IPS-15b (cell line): ENCODE measurements around the gene AURKAIP1.
A peak's percentile ranks its signal among the peaks of the same experiment; 100 is the strongest.

ENCODE experiments used
- H3K27me3 ChIP-seq: one replicate; pipeline ENCODE4 v1.6.1; 2013; ENCODE audit warnings: low read length; ENCODE audit not compliant: control insufficient read depth, insufficient read depth
- H3K36me3 ChIP-seq: one replicate; pipeline ENCODE4 v1.6.1; 2013; ENCODE audit warnings: low read length; ENCODE audit not compliant: control insufficient read depth, insufficient read depth
- H3K4me1 ChIP-seq: one replicate; pipeline ENCODE4 v1.6.1; 2013; ENCODE audit warnings: mild to moderate bottlenecking, low read length; ENCODE audit not compliant: control insufficient read depth, insufficient read depth
- H3K4me3 ChIP-seq: one replicate; pipeline ENCODE4 v1.5.1; 2013; ENCODE audit warnings: low read depth, low read length
- H3K9ac ChIP-seq: one replicate; pipeline ENCODE4 v1.6.1; 2013; ENCODE audit warnings: low read depth, mild to moderate bottlenecking, low read length
- H3K9me3 ChIP-seq: one replicate; pipeline ENCODE4 v1.6.1; 2013; ENCODE audit warnings: mild to moderate bottlenecking, low read length; ENCODE audit not compliant: control insufficient read depth, insufficient read depth

The AURKAIP1 gene

DNA sequence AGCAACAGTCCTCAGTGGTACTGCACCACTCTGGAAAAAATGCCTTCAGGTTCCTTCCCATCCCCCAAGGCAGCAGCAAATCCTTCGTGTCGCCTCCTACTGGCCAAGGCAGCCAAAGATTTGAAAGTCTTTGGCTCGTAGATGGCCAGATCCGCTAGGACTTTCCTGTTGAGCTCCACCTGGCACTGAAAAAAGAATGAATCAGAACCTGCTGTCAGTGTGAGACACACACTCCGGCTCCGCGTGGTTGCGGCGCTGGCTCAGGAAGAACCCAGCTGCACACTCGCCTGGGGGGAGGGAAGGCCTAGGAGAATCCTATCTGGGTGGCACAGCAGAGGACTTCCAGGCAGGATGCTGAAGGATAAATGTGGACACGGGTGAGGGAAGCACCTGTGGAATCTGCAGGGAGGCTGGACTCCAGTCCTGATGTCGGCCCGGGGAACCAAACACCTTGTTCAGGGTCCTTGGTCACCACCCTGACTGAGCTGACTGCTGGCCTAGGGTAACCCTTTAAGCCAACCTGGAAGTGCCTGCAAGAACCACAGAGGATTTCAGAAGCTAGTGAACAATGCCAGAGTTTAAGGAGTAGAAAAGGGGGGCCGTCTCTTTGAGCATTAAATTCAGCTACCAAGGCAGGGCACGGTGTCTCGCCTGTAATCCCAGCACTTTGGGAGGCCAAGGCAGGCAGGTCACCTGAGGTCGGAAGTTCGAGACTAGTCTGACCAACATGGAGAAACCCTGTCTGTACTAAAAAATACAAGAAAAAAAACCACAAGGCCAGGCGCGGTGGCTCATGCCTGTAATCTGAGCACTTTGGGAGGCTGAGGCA, 27.3 kb upstream of the AURKAIP1 start:
- H3K9ac ChIP-seq: no peak overlapping the region

DNA sequence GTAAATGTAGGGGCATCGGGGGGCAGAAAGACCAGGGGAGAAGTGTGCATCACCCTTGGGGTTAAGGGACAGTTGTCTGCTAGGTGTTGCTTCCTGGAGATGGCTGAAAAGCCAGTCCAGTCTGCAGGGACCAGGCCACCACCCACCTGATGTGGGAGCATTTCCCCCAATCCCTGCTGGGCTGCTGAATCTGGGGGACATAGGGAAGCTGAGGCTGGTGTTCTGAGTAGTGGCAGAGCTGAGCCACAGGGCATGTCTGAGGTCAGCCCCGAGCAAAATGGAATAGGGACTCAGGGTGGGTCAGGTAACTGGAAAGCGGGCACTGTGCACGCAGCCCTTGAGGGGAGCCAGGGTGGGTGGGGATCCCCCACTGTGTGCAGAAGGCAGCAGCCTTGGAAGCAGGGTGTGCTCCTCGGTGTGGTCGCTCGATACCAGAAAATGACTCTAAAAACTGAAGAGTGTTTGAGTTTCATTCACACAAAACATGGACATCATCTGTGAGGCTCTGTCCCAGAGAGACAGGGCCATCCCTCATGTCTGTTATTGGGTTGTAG, 26.5 kb upstream of the AURKAIP1 start:
- Histone ChIP-seq H3K27me3 (no peaks in the 10 kb centered on the region), H3K9ac (no peak overlapping the region)

More for the DNA sequence above, 27.3 kb upstream of the AURKAIP1 start:
- peaks cover 62% of the 10 kb centered on the region for H3K36me3 ChIP-seq
- no peaks in the 10 kb centered on the region for H3K27me3 ChIP-seq
- no peak overlapping the region for H3K4me3 ChIP-seq
- H3K4me1 ChIP-seq: peaks cover 12% of the 10 kb centered on the region
- no peaks in the 10 kb centered on the region for H3K9me3 ChIP-seq

DNA sequence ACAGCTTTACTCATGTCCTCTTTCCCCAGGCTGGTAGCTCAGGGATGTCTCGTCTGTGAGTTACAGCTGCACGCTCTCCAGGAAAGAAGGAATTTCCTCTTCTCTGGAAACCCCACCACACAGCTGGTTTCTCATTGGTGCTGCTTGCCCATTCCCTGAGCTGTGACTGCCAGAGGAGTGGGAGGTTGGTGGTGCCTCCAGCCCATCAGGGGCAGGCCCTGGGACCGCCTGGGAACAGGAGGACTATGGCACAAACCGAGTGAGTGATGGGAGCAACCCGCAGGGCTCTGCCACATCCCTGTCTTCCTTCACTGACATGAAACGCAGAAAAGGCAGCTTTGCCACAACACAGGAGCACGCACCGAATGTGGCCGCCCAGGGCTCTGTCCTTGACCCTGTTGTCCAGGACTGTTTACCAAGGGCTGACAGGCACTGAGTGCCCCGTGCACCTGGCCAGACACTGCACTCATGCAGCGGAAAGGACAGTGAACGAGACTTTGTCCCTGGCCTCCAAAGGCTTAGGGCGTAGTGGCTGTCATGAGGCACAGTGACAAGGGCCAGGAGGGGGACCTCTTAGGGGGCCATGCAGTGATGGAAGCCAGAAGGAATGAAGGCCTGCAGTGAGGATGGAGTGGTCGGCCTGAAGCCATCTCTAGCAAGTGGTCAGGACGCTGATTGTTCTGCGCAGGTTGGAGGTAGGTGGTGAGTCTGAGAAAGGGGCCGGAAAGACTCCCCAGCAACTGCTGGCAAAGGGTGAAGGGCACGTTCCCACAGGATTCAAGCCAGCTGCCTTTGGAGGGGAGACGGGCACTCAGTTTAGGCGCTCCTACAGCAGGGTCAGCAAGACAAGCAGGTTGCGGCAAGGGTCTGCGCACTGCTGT, 25.8 kb upstream of the AURKAIP1 start:
- Histone ChIP-seq H3K4me3 (peak overlapping the region; percentile 98), H3K9me3 (no peaks in the 10 kb centered on the region), H3K36me3 (peaks cover 62% of the 10 kb centered on the region), H3K4me1 (peaks cover 12% of the 10 kb centered on the region), H3K27me3 (no peaks in the 10 kb centered on the region), H3K9ac (peak overlapping the region; percentile 97)

More for the DNA sequence above, 26.5 kb upstream of the AURKAIP1 start:
- Histone ChIP-seq H3K36me3 (peaks cover 66% of the 10 kb centered on the region), H3K4me1 (peaks cover 12% of the 10 kb centered on the region), H3K9me3 (no peaks in the 10 kb centered on the region), H3K4me3 (no peak overlapping the region)

DNA sequence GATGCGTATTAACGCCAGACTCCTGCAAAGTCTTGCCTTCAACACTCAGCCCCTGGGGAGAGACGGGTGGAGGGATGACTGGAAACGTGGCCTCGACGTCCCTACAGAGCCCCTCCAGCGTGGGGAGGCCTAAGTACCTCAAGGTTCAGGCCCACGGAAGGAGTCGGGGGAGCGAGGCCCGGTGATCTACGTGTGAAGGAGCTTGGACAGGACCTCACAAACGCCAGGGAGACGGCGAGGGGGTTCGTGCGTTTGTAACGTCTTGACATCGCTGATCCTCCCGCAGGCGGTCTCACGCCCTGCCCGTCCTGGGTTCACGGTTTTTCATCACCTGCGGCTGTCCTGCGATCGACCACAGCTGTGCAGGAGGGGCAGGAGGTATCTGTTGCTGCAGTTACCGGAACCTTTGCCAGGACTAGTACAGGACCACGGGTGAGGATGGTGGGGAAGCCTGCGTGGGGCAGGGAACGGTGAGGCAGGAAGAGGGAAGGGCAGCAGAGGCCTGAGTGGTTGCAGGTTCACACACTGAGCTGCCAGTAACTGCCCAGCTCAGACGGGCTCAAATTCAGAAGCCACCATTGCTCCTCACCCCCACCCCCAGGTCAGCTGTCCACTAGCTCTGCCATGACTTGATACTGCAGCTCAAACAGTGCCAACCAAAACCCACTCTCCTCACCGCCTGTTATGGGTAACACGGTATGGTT, 25.0 kb upstream of the AURKAIP1 start:
- Histone ChIP-seq H3K36me3 (peaks cover 60% of the 10 kb centered on the region), H3K9me3 (no peaks in the 10 kb centered on the region), H3K4me3 (peak overlapping the region; percentile 98), H3K27me3 (no peaks in the 10 kb centered on the region), H3K4me1 (peaks cover 12% of the 10 kb centered on the region), H3K9ac (peak overlapping the region; percentile 97)

DNA sequence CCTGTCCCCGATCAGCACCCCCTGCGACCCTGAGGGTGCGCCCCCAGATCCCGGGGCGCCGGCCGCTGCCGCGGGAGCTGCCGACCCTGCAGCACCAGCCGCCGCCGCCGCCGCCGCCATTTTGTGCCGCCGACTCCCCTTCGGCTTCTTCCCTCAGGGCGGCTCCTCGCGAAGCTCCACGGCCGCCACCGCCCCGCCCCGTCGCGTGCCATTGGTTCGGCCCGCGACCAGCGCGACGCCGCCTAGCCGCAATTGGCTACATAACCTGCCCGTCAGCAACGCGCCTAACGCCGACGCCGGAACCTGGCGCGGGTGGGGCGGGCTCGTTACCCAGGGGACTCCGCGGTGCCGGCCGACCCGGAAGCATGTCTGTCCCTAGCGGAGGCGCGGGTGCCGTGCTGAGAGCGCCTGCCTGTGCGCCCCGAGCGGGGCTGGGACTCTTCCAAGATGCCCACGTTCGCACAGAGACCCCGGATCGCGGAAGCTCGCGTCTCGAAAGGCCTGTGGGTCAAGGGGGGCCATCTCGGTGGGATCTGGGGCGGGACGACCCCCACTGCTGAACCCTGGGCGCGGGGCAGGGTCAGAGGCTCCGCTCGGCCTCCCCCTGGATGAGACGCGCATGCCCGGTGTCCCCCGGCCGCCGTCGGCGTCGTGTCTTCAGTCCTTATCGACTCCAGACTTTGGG, 24.3 kb upstream of the AURKAIP1 start, which contains the start of gene CCNL2:
TSS of gene CCNL2 (minus strand) at position 149 of the 685 bp plus-strand sequence. CDS start at position 120, 29 bp downstream.
- no peaks in the 10 kb centered on the region for H3K27me3 ChIP-seq
- H3K9ac ChIP-seq: peak within 1 kb of the TSS; percentile 97
- peaks cover 12% of the 10 kb centered on the region for H3K4me1 ChIP-seq
- no peaks in the 10 kb centered on the region for H3K9me3 ChIP-seq
- peaks cover 60% of the 10 kb centered on the region for H3K36me3 ChIP-seq
- H3K4me3 ChIP-seq: peak within 1 kb of the TSS; percentile 98

DNA sequence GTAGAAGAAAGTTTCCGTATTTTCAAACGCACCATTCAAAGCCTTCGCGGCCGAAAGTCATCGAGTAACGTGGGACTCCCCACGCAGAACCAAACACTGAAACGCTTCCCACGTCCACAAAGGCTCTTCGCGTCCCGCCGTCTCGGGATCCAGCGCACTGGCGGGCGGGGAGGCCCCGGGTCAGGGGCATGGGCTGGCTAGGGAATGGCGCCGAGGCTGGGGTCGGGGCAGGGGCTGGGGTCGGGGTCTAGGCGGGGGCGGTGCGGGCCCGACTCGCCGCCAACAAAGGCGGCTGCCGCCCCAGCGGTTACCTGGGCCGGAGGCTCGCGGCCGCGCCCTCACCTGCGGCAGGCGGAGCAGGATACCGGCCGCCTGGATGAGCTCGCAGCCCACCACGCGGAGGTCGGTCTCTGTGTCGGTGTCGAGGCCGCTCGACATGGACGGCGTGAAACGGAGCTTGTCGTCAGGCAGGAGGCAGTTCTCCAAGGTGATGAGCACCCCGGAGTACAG, 23.7 kb upstream of the AURKAIP1 start:
- Histone ChIP-seq H3K9ac (peak overlapping the region; percentile 94), H3K9me3 (no peaks in the 10 kb centered on the region), H3K4me1 (peaks cover 12% of the 10 kb centered on the region), H3K36me3 (peaks cover 58% of the 10 kb centered on the region), H3K27me3 (no peaks in the 10 kb centered on the region), H3K4me3 (peak overlapping the region; percentile 87)

DNA sequence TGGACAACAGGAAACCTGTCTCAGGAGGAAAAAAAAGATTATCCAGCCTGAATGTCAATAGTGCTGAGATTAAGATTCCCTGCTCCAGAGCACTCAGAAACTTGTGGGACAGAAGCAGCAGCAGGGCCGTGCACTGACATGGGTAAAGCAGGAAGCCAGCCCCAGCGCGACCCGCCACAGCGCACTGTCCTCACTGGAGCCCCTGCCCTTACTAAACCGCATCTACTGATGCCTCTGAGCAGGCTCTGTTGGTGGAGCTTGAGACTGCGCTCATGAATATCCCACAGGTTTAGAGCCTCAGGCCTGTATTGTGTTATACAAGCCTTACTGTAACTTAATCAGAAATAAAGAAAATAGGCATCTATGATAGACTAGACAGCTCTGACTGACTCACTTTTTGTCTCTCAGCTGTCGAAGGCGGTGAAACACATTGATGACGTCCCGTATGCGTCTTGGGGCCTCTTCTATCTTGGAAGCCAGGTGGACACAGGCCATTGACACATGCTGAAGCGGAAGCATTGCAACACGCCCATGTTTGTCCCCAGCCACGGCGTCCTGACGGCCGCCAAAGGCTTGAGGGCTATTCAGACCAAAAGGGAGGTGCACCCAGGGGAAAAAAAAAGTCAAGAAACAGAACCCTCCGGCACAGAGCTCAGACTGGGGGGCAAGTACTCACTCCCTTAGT, 23.0 kb upstream of the AURKAIP1 start:
- H3K9me3 ChIP-seq: no peaks in the 10 kb centered on the region
- H3K27me3 ChIP-seq: no peaks in the 10 kb centered on the region
- H3K4me1 ChIP-seq: peaks cover 12% of the 10 kb centered on the region
- H3K9ac ChIP-seq: peak overlapping the region; percentile 94
- peak overlapping the region; percentile 87 for H3K4me3 ChIP-seq
- H3K36me3 ChIP-seq: peaks cover 65% of the 10 kb centered on the region

DNA sequence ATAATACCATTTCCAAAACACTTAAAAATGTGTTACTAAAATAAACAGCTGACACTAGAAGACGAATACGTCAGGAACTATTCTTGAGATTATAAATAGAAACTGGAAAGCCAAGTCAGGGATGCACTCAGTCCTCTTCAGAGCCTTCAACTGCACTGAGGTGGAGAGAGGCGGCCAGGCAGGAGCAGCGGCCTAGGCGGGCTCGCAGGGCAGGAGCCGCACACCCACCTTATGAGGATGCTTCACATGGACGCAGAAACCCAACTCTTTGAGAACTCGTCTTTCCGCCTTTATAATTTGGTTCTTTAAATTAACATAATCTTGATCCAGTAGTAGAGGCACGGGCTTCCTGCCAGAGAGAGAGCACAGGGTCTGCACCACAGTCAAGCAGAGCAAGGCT, 20.2 kb upstream of the AURKAIP1 start:
- Histone ChIP-seq H3K27me3 (no peaks in the 10 kb centered on the region), H3K4me3 (no peak overlapping the region), H3K36me3 (peaks cover 71% of the 10 kb centered on the region), H3K4me1 (peaks cover 4% of the 10 kb centered on the region), H3K9ac (no peak overlapping the region), H3K9me3 (no peaks in the 10 kb centered on the region)

DNA sequence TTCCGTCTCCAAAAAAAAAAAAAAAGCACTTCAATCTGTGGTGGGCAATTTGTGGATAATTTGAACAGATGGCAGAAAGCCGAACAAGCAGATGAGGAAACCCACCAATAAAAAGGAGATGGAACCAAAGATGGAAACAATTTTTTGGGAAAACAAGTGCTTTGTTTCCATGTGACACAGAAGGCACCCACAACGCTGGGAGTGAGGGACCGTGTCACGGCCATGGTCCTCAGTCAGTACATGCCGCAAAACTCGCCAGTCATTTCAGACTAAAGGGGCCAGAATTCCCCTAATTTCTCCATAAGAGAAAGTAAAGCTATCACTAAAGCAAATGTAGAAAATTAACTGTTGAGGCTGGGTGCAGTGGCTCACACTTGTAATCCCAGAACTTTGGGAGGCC, 19.1 kb upstream of the AURKAIP1 start:
- peaks cover 72% of the 10 kb centered on the region for H3K36me3 ChIP-seq
- H3K27me3 ChIP-seq: no peaks in the 10 kb centered on the region
- H3K9ac ChIP-seq: no peak overlapping the region
- H3K9me3 ChIP-seq: no peaks in the 10 kb centered on the region
- H3K4me3 ChIP-seq: no peak overlapping the region
- peaks cover 4% of the 10 kb centered on the region for H3K4me1 ChIP-seq

DNA sequence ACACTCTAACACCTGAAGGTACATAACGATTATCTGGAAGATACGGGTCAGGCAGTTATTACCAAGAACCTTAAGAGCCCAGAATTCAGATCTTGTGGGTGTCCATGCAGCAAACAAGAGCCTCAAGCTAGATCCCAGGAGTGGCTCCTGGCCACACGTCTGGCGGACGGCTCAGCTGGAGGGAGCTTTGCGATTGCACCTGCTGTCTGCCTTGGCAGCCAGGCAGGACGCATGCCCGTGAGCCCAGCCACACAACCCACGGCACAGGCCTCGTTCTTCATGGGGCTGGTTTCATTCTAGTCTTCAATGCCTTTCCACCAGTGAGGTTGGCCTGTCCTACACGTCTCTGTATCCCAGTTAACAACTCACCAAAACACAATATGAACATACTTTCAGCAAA, 18.4 kb upstream of the AURKAIP1 start:
- no peak overlapping the region for H3K4me3 ChIP-seq
- no peak overlapping the region for H3K9ac ChIP-seq
- peaks cover 4% of the 10 kb centered on the region for H3K4me1 ChIP-seq
- H3K27me3 ChIP-seq: no peaks in the 10 kb centered on the region
- no peaks in the 10 kb centered on the region for H3K9me3 ChIP-seq
- peaks cover 73% of the 10 kb centered on the region for H3K36me3 ChIP-seq
